K562 (cell line): ENCODE results near the gene PCBP3. TPM values are rescaled to one million over a fixed set of nuclear protein-coding genes. Genes with fewer than 3 reads are reported as not detected.

ENCODE experiments used
- ATAC-seq: fragments of 200-7000 bp; cut with Tn5 transposase; 3 replicates; pipeline ENCODE4 v1.9.1; 2020; ENCODE audit warnings: moderate library complexity
- BruUV-seq: library from RNA; stranded (reverse); fragments of 400-500 nt; replicated peaks from 2 replicates; lab custom pipeline; 2021; lab: Mats Ljungman, UMichigan
- CTCF ChIA-PET: fragments of 300-600 bp; formaldehyde crosslinking; extraction: SDS; loops from one replicate; lab custom pipeline; 2021; ENCODE audit warnings: low intra/inter-chr PET ratio; lab: Yijun Ruan, JAX
- POLR2A ChIA-PET: fragments of 300-600, 350-650 bp; sonication (Branson Sonifier 250); formaldehyde crosslinking; extraction: SDS; loops from one replicate; lab custom pipeline; 2021; ENCODE audit warnings: antibody characterized with exemption, inconsistent platforms; lab: Yijun Ruan, JAX
- DNase-seq, 4 experiments: peaks; one replicate each; pipeline versions ENCODE4 v3.0.0 to v3.0.0-alpha.2; 2011 to 2018; ENCODE audit warnings: low spot score in 3 of 4, mixed read lengths in 3 of 4; ENCODE audit errors: extremely low read depth in 1 of 4
- FAIRE-seq: peaks from 2 replicates; lab custom pipeline; 2011; peaks lifted over from hg19 to GRCh38; lab: Jason Lieb, UNC
- H2AFZ ChIP-seq: 2 replicates; pipeline ENCODE4 v1.6.0; 2011; ENCODE audit warnings: low read depth, low read length, control low read depth, inconsistent platforms
- H3K27ac ChIP-seq: fragments of 200-600 bp; 3 replicates; pipeline ENCODE4 v1.8.0; 2011; ENCODE audit warnings: low read depth, mild to moderate bottlenecking, control low read depth, inconsistent platforms, low read length, moderate library complexity, mixed read lengths; ENCODE audit errors: extremely low read depth
- H3K27me3 ChIP-seq, 2 experiments: fragments of 300-600 bp in 1 of 2; 2 replicates in 1 of 2; 3 replicates in 1 of 2; pipeline versions ENCODE4 v1.6.0 to v1.8.0; 2011; ENCODE audit warnings: inconsistent platforms in 2 of 2, low read length in 2 of 2, mild to moderate bottlenecking in 1 of 2, mixed read lengths in 1 of 2, moderate library complexity in 1 of 2; ENCODE audit not compliant: control insufficient read depth in 2 of 2, insufficient read depth in 2 of 2
- H3K36me3 ChIP-seq: fragments of 300-600 bp; 3 replicates; pipeline ENCODE4 v1.8.0; 2011; ENCODE audit warnings: mild to moderate bottlenecking, low read length, inconsistent platforms; ENCODE audit not compliant: control insufficient read depth, insufficient read depth
- H3K4me1 ChIP-seq, 2 experiments: fragments of 200-600 bp in 1 of 2; replicated peaks in 1 of 2; 2 replicates in 1 of 2; 3 replicates in 1 of 2; pipeline versions ENCODE4 v1.5.1 to v1.8.0; 2011; ENCODE audit warnings: inconsistent platforms in 2 of 2, low read length in 2 of 2, mild to moderate bottlenecking in 1 of 2, mixed read lengths in 1 of 2, moderate library complexity in 1 of 2; ENCODE audit not compliant: control insufficient read depth in 2 of 2, insufficient read depth in 2 of 2
- H3K4me2 ChIP-seq: 2 replicates; pipeline ENCODE4 v1.6.1; 2011; ENCODE audit warnings: low read length, control low read depth, inconsistent platforms, mixed read lengths; ENCODE audit not compliant: insufficient read depth
- H3K4me3 ChIP-seq: fragments of 200-600 bp; sonication (generic), shearing (Covaris generic); 2 replicates; pipeline ENCODE4 v1.5.1; 2016; ENCODE audit warnings: control low read depth, inconsistent platforms
- H3K79me2 ChIP-seq: fragments of 200-600 bp; 3 replicates; pipeline ENCODE4 v1.8.0; 2011; ENCODE audit warnings: low read length, inconsistent platforms; ENCODE audit not compliant: control insufficient read depth, insufficient read depth
- H3K9ac ChIP-seq, 2 experiments: 2 replicates each; pipeline versions ENCODE4 v1.6.0 to v1.6.1; 2011; ENCODE audit warnings: low read depth in 2 of 2, low read length in 2 of 2, control low read depth in 1 of 2, inconsistent platforms in 1 of 2, mild to moderate bottlenecking in 1 of 2, mixed read lengths in 1 of 2; ENCODE audit not compliant: insufficient read depth in 1 of 2
- H3K9me1 ChIP-seq: one replicate; pipeline ENCODE4 v1.6.0; 2011; ENCODE audit warnings: inconsistent platforms, mild to moderate bottlenecking, low read length, moderate library complexity; ENCODE audit not compliant: control insufficient read depth, insufficient read depth
- H3K9me3 ChIP-seq: replicated peaks from 2 replicates; pipeline ENCODE4 v1.5.1; 2011; ENCODE audit warnings: low read depth, low read length, inconsistent platforms; ENCODE audit not compliant: control insufficient read depth, insufficient read depth
- H4K20me1 ChIP-seq: replicated peaks from 2 replicates; pipeline ENCODE4 v1.6.1; 2011; ENCODE audit warnings: low read length, inconsistent platforms, mixed read lengths; ENCODE audit not compliant: control insufficient read depth, insufficient read depth
- ADNP ChIP-seq: fragments of 200-800 bp; sonication (Bioruptor generic); IDR thresholded peaks from 2 replicates; pipeline ENCODE4 v1.6.1; 2016; ENCODE audit warnings: missing genetic modification characterization, missing compliant biosample characterization
- CGGBP1 ChIP-seq: fragments of 250-450 bp; sonication (Bioruptor Pico); IDR thresholded peaks from 2 replicates; pipeline ENCODE4 v1.9.0; 2021; ENCODE audit warnings: mild to moderate bottlenecking
- DDX20 ChIP-seq: fragments of 450-650 bp; IDR thresholded peaks from 2 replicates; pipeline ENCODE4 v1.6.1; 2016; ENCODE audit warnings: missing genetic modification characterization, low read depth, mild to moderate bottlenecking, missing compliant biosample characterization, moderate library complexity
- HDAC2 ChIP-seq: fragments of 450-650 bp; IDR thresholded peaks from 2 replicates; pipeline ENCODE4 v1.6.1; 2016; ENCODE audit warnings: mild to moderate bottlenecking
- KHSRP ChIP-seq: fragments of 450-650 bp; IDR thresholded peaks from 2 replicates; pipeline ENCODE4 v1.6.1; 2017
- MAZ ChIP-seq, 2 experiments: fragments of 450-650 bp in 1 of 2; sonication (generic) in 1 of 2; formaldehyde crosslinking; IDR thresholded peaks in 1 of 2; conservative IDR thresholded peaks in 1 of 2; 2 replicates each; pipeline versions ENCODE4 v1.4.0 to v1.5.0; 2020; ENCODE audit warnings: mild to moderate bottlenecking in 1 of 2, missing genetic modification reagents in 1 of 2
- MCM3 ChIP-seq: fragments of 450-650 bp; IDR thresholded peaks from 2 replicates; pipeline ENCODE4 v1.6.1; 2016
- MED1 ChIP-seq: sonication (generic); formaldehyde crosslinking; IDR thresholded peaks from 2 replicates; pipeline ENCODE4 v1.8.1; 2023; ENCODE audit warnings: missing genetic modification reagents, borderline replicate concordance
- NFYB ChIP-seq: IDR thresholded peaks from 2 replicates; pipeline ENCODE4 v1.6.1; 2011; ENCODE audit warnings: mild to moderate bottlenecking, moderate library complexity; ENCODE audit not compliant: insufficient read length; ENCODE audit errors: extremely low read depth
- NR2F6 ChIP-seq: fragments of 450-650 bp; formaldehyde crosslinking; IDR thresholded peaks from 2 replicates; pipeline ENCODE4 v1.4.0; 2020; ENCODE audit warnings: mild to moderate bottlenecking
- TCF15 ChIP-seq: fragments of 250-450 bp; sonication (Bioruptor Pico); IDR thresholded peaks from 2 replicates; pipeline ENCODE4 v1.8.0; 2022; ENCODE audit warnings: moderate library complexity, mild to moderate bottlenecking, inconsistent platforms
- TFAM ChIP-seq: fragments of 250-450 bp; sonication (Bioruptor Pico); conservative IDR thresholded peaks from 2 replicates; pipeline ENCODE4 v1.5.0; 2021; ENCODE audit warnings: mild to moderate bottlenecking, moderate library complexity
- VEZF1 ChIP-seq: fragments of 200-800 bp; sonication (Bioruptor generic); IDR thresholded peaks from 2 replicates; pipeline ENCODE4 v1.6.1; 2017; ENCODE audit warnings: missing genetic modification characterization, missing compliant biosample characterization
- ZNF239 ChIP-seq: fragments of 250-450 bp; sonication (Bioruptor Pico); IDR thresholded peaks from 2 replicates; pipeline ENCODE4 v1.4.0; 2020; ENCODE audit warnings: mild to moderate bottlenecking
- ZNF324 ChIP-seq: fragments of 250-450 bp; sonication (Bioruptor Pico); IDR thresholded peaks from 2 replicates; pipeline ENCODE4 v1.4.0; 2020; ENCODE audit warnings: mild to moderate bottlenecking
- ZNF589 ChIP-seq: fragments of 200-800 bp; sonication (Bioruptor generic); IDR thresholded peaks from 2 replicates; pipeline ENCODE4 v1.6.1; 2016; ENCODE audit warnings: low read depth, missing genetic modification characterization, missing compliant biosample characterization
- WGBS: fragments of 100-300 bp; shearing (Covaris generic); methylation state at CpG from one replicate; pipeline ENCODE4 v1.1.6; 2016; ENCODE audit warnings: low coverage, mixed read lengths; ENCODE audit not compliant: insufficient coverage; ENCODE audit errors: missing lambda C conversion rate; 5-methylcytosine and 5-hydroxymethylcytosine counted together
- in situ Hi-C: fragments of 300-500 bp; cut with MboI; formaldehyde crosslinking; loops from 4 replicates; pipeline ENCODE4 v1.15.0; 2018; ENCODE audit warnings: inconsistent platforms, mixed read lengths
- intact Hi-C: fragments of 100-400 bp; cut with micrococcal nuclease; formaldehyde crosslinking; loops from 2 replicates; pipeline ENCODE4 v1.14.2; 2022
- polyA plus RNA-seq, 8 experiments: library from polyadenylated mRNA; depleted of rRNA in 4 of 8; stranded (reverse) in 5 of 8; unstranded in 3 of 8; fragments of >200 nt; fragmentation: Nextera tagmentation in 2 of 8; fragmentation: Illumina TruSeq in 1 of 8; extraction: Ambion mirVana in 2 of 8; extraction: Trizol in 1 of 8; gene quantifications; 2 replicates each; pipeline versions ENCODE4 v1.2.1 to v1.2.3, GENCODE V29; 2011 to 2014; ENCODE audit warnings: inconsistent platforms in 1 of 8, missing spikeins in 1 of 8
- total RNA-seq, 7 experiments: library from RNA; depleted of rRNA in 6 of 7; stranded (reverse); fragments of >200 nt in 6 of 7; fragmentation: Illumina TruSeq in 2 of 7; extraction: Trizol in 2 of 7; gene quantifications; 2 replicates each; pipeline versions ENCODE4 v1.2.1 to v1.2.3, GENCODE V29; 2011 to 2021; ENCODE audit warnings: low replicate concordance in 1 of 7
- TF ChIP-seq, protein P1 (sequence below): sonication (generic); formaldehyde crosslinking; IDR thresholded peaks from 2 replicates; pipeline ENCODE4 v1.8.1; 2022; ENCODE audit warnings: missing genetic modification reagents
- TF ChIP-seq, protein P2 (sequence below): fragments of 250-450 bp; sonication (Bioruptor Pico); IDR thresholded peaks from 2 replicates; pipeline ENCODE4 v1.8.0; 2022; ENCODE audit warnings: moderate library complexity, mild to moderate bottlenecking, inconsistent platforms

The PCBP3 gene
- total and polyA plus RNA-seq, 9 of the 15 experiments (the other 6 are each of a cell fraction or from before 2014, with no cell fraction given) = 0.18 TPM; not detected in 8

DNA sequence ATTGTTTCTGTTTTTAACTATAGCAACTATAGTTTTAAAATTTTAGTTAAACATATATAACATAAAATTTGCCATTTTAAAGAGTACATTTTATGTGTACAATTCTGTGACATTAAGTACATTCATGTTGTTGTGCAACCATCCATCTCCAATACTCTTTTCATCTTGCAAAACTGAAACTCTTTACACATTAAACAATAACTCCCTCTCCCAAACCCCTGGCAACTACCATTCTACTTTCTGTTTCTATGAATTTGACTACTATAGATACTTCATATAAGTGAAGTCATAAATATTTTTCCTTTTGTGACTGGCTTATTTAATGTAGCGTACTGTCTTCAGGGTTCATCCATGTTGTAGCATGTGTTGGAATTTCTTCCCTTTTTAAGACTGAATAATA lies 25.9 kb downstream of the PCBP3 start:
- Histone ChIP-seq H3K79me2 (no peaks in the 10 kb centered on the region), H3K4me1 (no peaks in the 10 kb centered on the region), H3K27ac (no peak overlapping the region), H4K20me1 (no peaks in the 10 kb centered on the region), H3K36me3 (no peaks in the 10 kb centered on the region), H3K27me3 (no peaks in the 10 kb centered on the region), H2AFZ (no peak overlapping the region), H3K9me1 (no peaks in the 10 kb centered on the region), H3K9me3 (no peaks in the 10 kb centered on the region), H3K4me2 (no peak overlapping the region), H3K9ac (no peak overlapping the region), H3K4me3 (no peak overlapping the region)
- in situ Hi-C loops = no loop called here
- no peak for FAIRE-seq
- TF ChIP-seq ZNF324 (CRISPR knock-in tag) = no peak
- no peak for TF ChIP-seq CGGBP1 (CRISPR knock-in tag)
- no peak for TF ChIP-seq ADNP (tag)
- TF ChIP-seq MCM3 = no peak
- no peak for TF ChIP-seq TFAM (CRISPR knock-in tag)
- TF ChIP-seq NR2F6 = no peak
- TF ChIP-seq NFYB = no peak
- TF ChIP-seq MAZ (CRISPR knock-in tag; conservative IDR thresholded peaks at IDR 0.05 in 1 of 2, IDR thresholded peaks at IDR 0.05 in 1 of 2) = no peak
- no peak for TF ChIP-seq MED1 (CRISPR knock-in tag)
- no peak for TF ChIP-seq HDAC2
- no peak for TF ChIP-seq VEZF1
- no peak for TF ChIP-seq DDX20 (tag)
- TF ChIP-seq KHSRP = no peak
- no peak for TF ChIP-seq TCF15
- TF ChIP-seq ZNF589 (CRISPR knock-in tag) = no peak
- no peak for TF ChIP-seq ZNF239 (CRISPR knock-in tag)
- TF ChIP-seq, protein P1, sequence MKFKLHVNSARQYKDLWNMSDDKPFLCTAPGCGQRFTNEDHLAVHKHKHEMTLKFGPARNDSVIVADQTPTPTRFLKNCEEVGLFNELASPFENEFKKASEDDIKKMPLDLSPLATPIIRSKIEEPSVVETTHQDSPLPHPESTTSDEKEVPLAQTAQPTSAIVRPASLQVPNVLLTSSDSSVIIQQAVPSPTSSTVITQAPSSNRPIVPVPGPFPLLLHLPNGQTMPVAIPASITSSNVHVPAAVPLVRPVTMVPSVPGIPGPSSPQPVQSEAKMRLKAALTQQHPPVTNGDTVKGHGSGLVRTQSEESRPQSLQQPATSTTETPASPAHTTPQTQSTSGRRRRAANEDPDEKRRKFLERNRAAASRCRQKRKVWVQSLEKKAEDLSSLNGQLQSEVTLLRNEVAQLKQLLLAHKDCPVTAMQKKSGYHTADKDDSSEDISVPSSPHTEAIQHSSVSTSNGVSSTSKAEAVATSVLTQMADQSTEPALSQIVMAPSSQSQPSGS (CRISPR knock-in tag) = no peak
- TF ChIP-seq, protein P2, sequence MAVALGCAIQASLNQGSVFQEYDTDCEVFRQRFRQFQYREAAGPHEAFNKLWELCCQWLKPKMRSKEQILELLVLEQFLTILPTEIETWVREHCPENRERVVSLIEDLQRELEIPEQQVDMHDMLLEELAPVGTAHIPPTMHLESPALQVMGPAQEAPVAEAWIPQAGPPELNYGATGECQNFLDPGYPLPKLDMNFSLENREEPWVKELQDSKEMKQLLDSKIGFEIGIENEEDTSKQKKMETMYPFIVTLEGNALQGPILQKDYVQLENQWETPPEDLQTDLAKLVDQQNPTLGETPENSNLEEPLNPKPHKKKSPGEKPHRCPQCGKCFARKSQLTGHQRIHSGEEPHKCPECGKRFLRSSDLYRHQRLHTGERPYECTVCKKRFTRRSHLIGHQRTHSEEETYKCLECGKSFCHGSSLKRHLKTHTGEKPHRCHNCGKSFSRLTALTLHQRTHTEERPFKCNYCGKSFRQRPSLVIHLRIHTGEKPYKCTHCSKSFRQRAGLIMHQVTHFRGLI (CRISPR knock-in tag) = no peak
- no peak for ATAC-seq
- intact Hi-C loops = no loop called here
- ChIA-PET POLR2A (no interaction called here), CTCF (no interaction called here)
- DNase-seq = no peak
- WGBS = 6% methylated on average over 1 of the region's 1 CpG
- no TSS peak for BruUV-seq
